NB4 (cell line): ENCODE data around the gene NXT1.

Experiments
- POLR2A ChIP-seq: IDR thresholded peaks from 2 replicates; pipeline ENCODE4 v1.6.1; 2011; ENCODE audit warnings: mild to moderate bottlenecking; ENCODE audit not compliant: insufficient read length; ENCODE audit errors: extremely low read depth
- TF ChIP-seq, protein P1 (sequence below): IDR thresholded peaks from one replicate; pipeline ENCODE4 v1.5.1; 2012; ENCODE audit warnings: low read depth, low read length
- TF ChIP-seq, protein P2 (sequence below): IDR thresholded peaks from 2 replicates; pipeline ENCODE4 v1.6.1; 2011; ENCODE audit warnings: low read depth, low read length

GRCh38 chr20:23325107-23325506, 25.5 kb upstream of the NXT1 start:
- TF ChIP-seq, protein P1, sequence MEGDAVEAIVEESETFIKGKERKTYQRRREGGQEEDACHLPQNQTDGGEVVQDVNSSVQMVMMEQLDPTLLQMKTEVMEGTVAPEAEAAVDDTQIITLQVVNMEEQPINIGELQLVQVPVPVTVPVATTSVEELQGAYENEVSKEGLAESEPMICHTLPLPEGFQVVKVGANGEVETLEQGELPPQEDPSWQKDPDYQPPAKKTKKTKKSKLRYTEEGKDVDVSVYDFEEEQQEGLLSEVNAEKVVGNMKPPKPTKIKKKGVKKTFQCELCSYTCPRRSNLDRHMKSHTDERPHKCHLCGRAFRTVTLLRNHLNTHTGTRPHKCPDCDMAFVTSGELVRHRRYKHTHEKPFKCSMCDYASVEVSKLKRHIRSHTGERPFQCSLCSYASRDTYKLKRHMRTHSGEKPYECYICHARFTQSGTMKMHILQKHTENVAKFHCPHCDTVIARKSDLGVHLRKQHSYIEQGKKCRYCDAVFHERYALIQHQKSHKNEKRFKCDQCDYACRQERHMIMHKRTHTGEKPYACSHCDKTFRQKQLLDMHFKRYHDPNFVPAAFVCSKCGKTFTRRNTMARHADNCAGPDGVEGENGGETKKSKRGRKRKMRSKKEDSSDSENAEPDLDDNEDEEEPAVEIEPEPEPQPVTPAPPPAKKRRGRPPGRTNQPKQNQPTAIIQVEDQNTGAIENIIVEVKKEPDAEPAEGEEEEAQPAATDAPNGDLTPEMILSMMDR = no peak
- TF ChIP-seq POLR2A = no peak
- TF ChIP-seq, protein P2, sequence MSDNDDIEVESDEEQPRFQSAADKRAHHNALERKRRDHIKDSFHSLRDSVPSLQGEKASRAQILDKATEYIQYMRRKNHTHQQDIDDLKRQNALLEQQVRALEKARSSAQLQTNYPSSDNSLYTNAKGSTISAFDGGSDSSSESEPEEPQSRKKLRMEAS = no peak
